Adrenal gland (tissue), 12 donors: ENCODE data around the gene ASIC5. TPM values are rescaled to one million over a fixed set of nuclear protein-coding genes. Genes with fewer than 3 reads are reported as not detected.
"Not testable (repeated sequence)": the region's sequence is repeated elsewhere in the genome, so short reads cannot be mapped to it uniquely, and the experiment has no call there.

Source experiments
- DNase-seq, 7 donors: peaks; one replicate each; pipeline ENCODE4 v3.0.0-alpha.2; 2019 to 2020
- H3K27ac ChIP-seq, 5 donors: fragments of 200-600 bp; sonication (generic) in 4 of 5; 1 replicate in 3 of 5; 2 replicates in 2 of 5; pipeline versions ENCODE4 v1.5.1 to v1.8.0; 2016 to 2020; ENCODE audit warnings: mild to moderate bottlenecking in 1 of 5
- H3K27me3 ChIP-seq: fragments of 200-600 bp; 2 replicates; pipeline ENCODE4 v1.8.0; 2021
- H3K36me3 ChIP-seq, 2 donors: fragments of 200-600 bp; replicated peaks in 1 of 2; 1 replicate in 1 of 2; 2 replicates in 1 of 2; pipeline versions ENCODE4 v1.5.1 to v1.8.0; 2018 to 2022
- H3K4me1 ChIP-seq, 2 donors: fragments of 200-600 bp; replicated peaks in 1 of 2; 1 replicate in 1 of 2; 2 replicates in 1 of 2; pipeline versions ENCODE4 v1.5.1 to v1.8.0; 2018 to 2021
- H3K4me3 ChIP-seq, 4 donors: fragments of 200-600 bp; sonication (generic) in 3 of 4; one replicate each; pipeline ENCODE4 v1.5.1; 2016 to 2018
- H3K9me3 ChIP-seq, 3 donors: fragments of 200-600 bp; sonication (generic) in 1 of 3; replicated peaks in 1 of 3; 1 replicate in 2 of 3; 2 replicates in 1 of 3; pipeline versions ENCODE4 v1.5.1 to v1.8.0; 2016 to 2021
- CTCF ChIP-seq, 6 experiments: fragments of 450-650 bp in 4 of 6; fragments of 200-600 bp in 2 of 6; sonication (generic) in 1 of 6; IDR thresholded peaks; 1 replicate in 5 of 6; 2 replicates in 1 of 6; pipeline versions ENCODE4 v1.5.1 to v1.8.0; 2016 to 2021; ENCODE audit warnings: antibody characterized with exemption in 6 of 6, mild to moderate bottlenecking in 2 of 6, moderate library complexity in 1 of 6
- POLR2A ChIP-seq, 2 donors: fragments of 450-650 bp; IDR thresholded peaks; one replicate each; pipeline ENCODE4 v1.6.1; 2017; ENCODE audit warnings: antibody characterized with exemption in 2 of 2, mild to moderate bottlenecking in 2 of 2, moderate library complexity in 1 of 2
- WGBS, 4 donors: extraction: QIAGEN DNeasy Blood & Tissue Kit in 2 of 4; methylation state at CpG; one replicate each; pipeline versions ENCODE4 v1.1.5 to v1.1.7; 2013 to 2017; 5-methylcytosine and 5-hydroxymethylcytosine counted together
- intact Hi-C, 2 donors: fragments of 100-400 bp; cut with DNase I; formaldehyde crosslinking; loops; one replicate each; pipeline versions ENCODE4 v1.14.1 to v1.15.0; 2022 to 2023
- polyA plus RNA-seq, 3 donors: library from polyadenylated mRNA; stranded (reverse); fragments of 200-250 nt in 2 of 3; fragments of 350-450 nt in 1 of 3; fragmentation: Illumina TruSeq in 1 of 3; extraction: RNeasy Lipid Tissue Mini Kit (QIAGEN cat#74804) in 1 of 3; gene quantifications; one replicate each; pipeline ENCODE4 v1.2.3, GENCODE V29; 2013 to 2014
- total RNA-seq, 9 donors: library from RNA; depleted of rRNA in 4 of 9; stranded (reverse); fragments of >200 nt in 4 of 9; fragments of 120-200 nt in 1 of 9; fragmentation: NEBNext Ultra II Directional in 1 of 9; extraction: Animal tissue kit (Norgen Biotek cat#: 25700) in 1 of 9; gene quantifications; one replicate each; pipeline versions ENCODE4 v1.1.0 to v1.2.4, GENCODE V29; 2013 to 2023
- donor health status: healthy with polysubstance abuse.
- donor health status: Bipolar disorder and iron deficiency.
- donor health status: DM: yes; HTN: yes; CAD: no.
- donor health status: DM: no; HTN: no; CAD: no.
- donor health status: DM: no; HTN: no; CAD: no.
- donor health status: DM: yes; HTN: yes; CAD: no.

Gene ASIC5
- total and polyA plus RNA-seq, 12 donors = not detected

- intact Hi-C loops = no loop called here
- 56 to 67% (median 62%) methylated on average over 1 of the region's 1 CpG for WGBS, 4 donors
- no peaks in the 10 kb centered on the region for H3K27me3 ChIP-seq
- H3K36me3 ChIP-seq = no peaks in the 10 kb centered on the region
- H3K27ac ChIP-seq = no peak within 1 kb of the TSS
- DNase-seq = no peak
- H3K9me3 ChIP-seq = no peaks in the 10 kb centered on the region
- H3K4me1 ChIP-seq = peaks cover 0 to 10% of the 10 kb centered on the region in 2 donors
- TF ChIP-seq CTCF (IDR thresholded peaks at IDR 0.05) (no peak), POLR2A (IDR thresholded peaks at IDR 0.05) (no peak)
- H3K4me3 ChIP-seq = peak within 1 kb of the TSS in 1 of 4 donors; percentile 3
Measured at GRCh38 chr4:155903453-155903852, 37.4 kb upstream of the ASIC5 start, which contains the start of gene TDO2. Gene TDO2, plus strand, starts transcription at chr4:155903696. Its CDS starts 63 bp downstream, at chr4:155903759.

- H3K4me3 ChIP-seq = no peak overlapping the region
- intact Hi-C loops = no loop called here
- no peaks in the 10 kb centered on the region for H3K36me3 ChIP-seq
- TF ChIP-seq CTCF (IDR thresholded peaks at IDR 0.05) = no peak
- no peak for TF ChIP-seq POLR2A (IDR thresholded peaks at IDR 0.05)
- peaks cover 0 to 10% of the 10 kb centered on the region in 2 donors for H3K4me1 ChIP-seq
- 85 to 91% (median 88%) methylated on average over 2 of the region's 2 CpGs for WGBS, 4 donors
- H3K9me3 ChIP-seq = no peaks in the 10 kb centered on the region
- no peaks in the 10 kb centered on the region for H3K27me3 ChIP-seq
- H3K27ac ChIP-seq = peak overlapping the region in 1 of 5 donors; percentile 9
- DNase-seq = no peak
Measured at GRCh38 chr4:155901013-155901412, 34.9 kb upstream of the ASIC5 start.

DNA sequence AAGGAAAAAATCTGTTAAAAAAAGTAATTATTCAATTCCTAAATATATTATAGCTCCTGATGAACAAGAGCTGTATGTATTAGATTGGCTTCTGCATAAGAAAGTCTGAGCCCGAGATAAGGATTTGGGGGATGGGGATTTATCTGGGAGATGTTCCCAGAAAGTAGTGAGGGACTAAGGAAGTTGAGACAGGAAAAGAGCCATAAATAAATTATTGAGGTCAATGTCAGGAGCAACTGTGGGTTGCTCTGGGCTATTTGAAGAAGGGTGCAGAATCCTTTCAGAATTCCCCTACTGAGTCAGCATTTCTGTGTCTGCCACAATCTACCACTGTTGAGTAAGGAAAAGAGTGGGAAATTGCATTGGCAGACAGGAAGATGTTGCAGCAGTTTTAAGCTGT is 34.3 kb upstream of the ASIC5 start:
- H3K4me3 ChIP-seq = no peak overlapping the region
- 5 to 25% (median 19%) methylated on average over 1 of the region's 1 CpG for WGBS, 4 donors

GRCh38 chr4:155899891-155900290 is 33.8 kb upstream of the ASIC5 start:
- Histone ChIP-seq H3K4me1 (peaks cover 0 to 9% of the 10 kb centered on the region in 2 donors), H3K27ac (peak overlapping the region in 1 of 5 donors; percentile 27), H3K27me3 (no peaks in the 10 kb centered on the region), H3K4me3 (no peak overlapping the region), H3K36me3 (no peaks in the 10 kb centered on the region), H3K9me3 (no peaks in the 10 kb centered on the region)
- no peak for DNase-seq
- intact Hi-C loops = no loop called here
- TF ChIP-seq CTCF (IDR thresholded peaks at IDR 0.05) = no peak
- no peak for TF ChIP-seq POLR2A (IDR thresholded peaks at IDR 0.05)
- 4 to 16% (median 11%) methylated on average over 3 of the region's 3 CpGs for WGBS, 4 donors

More for the DNA sequence above, 34.3 kb upstream of the ASIC5 start:
- H3K27ac ChIP-seq = no peak overlapping the region
- peak in 2 of 7 donors; percentile 2 to 17 for DNase-seq
- H3K9me3 ChIP-seq = no peaks in the 10 kb centered on the region
- TF ChIP-seq CTCF (IDR thresholded peaks at IDR 0.05) (no peak), POLR2A (IDR thresholded peaks at IDR 0.05) (no peak)
- H3K27me3 ChIP-seq = no peaks in the 10 kb centered on the region
- H3K36me3 ChIP-seq = no peaks in the 10 kb centered on the region
- intact Hi-C loops = no loop called here
- peaks cover 0 to 10% of the 10 kb centered on the region in 2 donors for H3K4me1 ChIP-seq

DNA sequence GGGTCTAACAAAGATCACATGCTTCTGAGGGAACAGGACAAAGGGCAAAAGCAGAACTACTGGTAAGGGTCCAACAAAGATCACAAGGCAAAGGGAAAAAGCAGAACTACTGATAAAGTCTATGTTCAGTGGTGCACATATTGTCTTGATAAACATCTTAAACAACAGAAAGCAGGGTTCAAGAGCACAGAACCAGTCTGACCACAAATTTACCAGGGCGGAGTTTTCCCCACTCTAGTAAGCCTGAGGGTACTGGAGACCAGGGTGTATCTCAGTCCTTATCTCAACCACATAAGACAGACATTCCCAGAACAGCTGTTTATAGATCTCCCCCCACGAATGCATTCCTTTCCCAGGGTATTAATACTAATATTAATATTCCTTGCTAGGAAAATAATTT is 32.3 kb upstream of the ASIC5 start:
- 82 to 93% (median 88%) methylated on average over 2 of the region's 2 CpGs for WGBS, 4 donors
- H3K4me1 ChIP-seq, DNase-seq, H3K27ac ChIP-seq, H3K27me3 ChIP-seq, H3K4me3 ChIP-seq, intact Hi-C loops, H3K36me3 ChIP-seq, H3K9me3 ChIP-seq: not testable (repeated sequence)
